ENCODE measurements around the gene AKIRIN1. TPM values are rescaled to one million over a fixed set of nuclear protein-coding genes. Genes with fewer than 3 reads are reported as not detected.

AKIRIN1 gene
- total RNA-seq, 1 donor from 2014 or later: 53.3 TPM

DNA sequence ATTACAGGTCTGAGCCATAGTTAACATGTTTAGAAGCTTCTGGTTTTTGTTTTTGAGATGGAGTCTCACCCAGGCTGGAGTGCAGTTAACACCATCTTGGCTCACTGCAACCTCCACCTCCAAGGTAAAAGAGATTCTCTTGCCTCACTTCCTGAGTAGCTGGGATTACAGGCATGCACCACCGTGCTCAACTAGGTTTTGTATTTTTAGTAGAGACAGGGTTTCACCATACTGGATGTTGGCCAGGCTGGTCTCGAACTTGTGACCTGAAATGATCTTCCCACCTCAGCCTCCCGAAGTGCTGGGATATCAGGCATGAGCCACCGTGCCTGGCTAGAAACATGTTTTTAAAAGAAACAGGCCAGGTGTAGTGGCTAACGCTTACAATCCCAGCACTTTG, 45.6 kb downstream of the AKIRIN1 start:
- TF ChIP-seq, protein P1, sequence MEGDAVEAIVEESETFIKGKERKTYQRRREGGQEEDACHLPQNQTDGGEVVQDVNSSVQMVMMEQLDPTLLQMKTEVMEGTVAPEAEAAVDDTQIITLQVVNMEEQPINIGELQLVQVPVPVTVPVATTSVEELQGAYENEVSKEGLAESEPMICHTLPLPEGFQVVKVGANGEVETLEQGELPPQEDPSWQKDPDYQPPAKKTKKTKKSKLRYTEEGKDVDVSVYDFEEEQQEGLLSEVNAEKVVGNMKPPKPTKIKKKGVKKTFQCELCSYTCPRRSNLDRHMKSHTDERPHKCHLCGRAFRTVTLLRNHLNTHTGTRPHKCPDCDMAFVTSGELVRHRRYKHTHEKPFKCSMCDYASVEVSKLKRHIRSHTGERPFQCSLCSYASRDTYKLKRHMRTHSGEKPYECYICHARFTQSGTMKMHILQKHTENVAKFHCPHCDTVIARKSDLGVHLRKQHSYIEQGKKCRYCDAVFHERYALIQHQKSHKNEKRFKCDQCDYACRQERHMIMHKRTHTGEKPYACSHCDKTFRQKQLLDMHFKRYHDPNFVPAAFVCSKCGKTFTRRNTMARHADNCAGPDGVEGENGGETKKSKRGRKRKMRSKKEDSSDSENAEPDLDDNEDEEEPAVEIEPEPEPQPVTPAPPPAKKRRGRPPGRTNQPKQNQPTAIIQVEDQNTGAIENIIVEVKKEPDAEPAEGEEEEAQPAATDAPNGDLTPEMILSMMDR (IDR thresholded peaks at IDR 0.05): no peak
- H3K36me3 Mint-ChIP-seq (ENCODE audit: low read depth): peaks cover 49% of the 10 kb centered on the region
- ChIA-PET POLR2A (no interaction called here), CTCF (no interaction called here)
- ATAC-seq (ENCODE audit: low read depth): no peak
- no peak overlapping the region for H3K4me3 Mint-ChIP-seq
- DNase-seq: no peak
- peaks cover 2% of the 10 kb centered on the region for H3K4me1 Mint-ChIP-seq
- H3K9me3 Mint-ChIP-seq: no peaks in the 10 kb centered on the region
- no peak overlapping the region for H3K27ac Mint-ChIP-seq
- intact Hi-C loops (cut with micrococcal nuclease): no loop called here
- no peaks in the 10 kb centered on the region for H3K27me3 Mint-ChIP-seq

DNA sequence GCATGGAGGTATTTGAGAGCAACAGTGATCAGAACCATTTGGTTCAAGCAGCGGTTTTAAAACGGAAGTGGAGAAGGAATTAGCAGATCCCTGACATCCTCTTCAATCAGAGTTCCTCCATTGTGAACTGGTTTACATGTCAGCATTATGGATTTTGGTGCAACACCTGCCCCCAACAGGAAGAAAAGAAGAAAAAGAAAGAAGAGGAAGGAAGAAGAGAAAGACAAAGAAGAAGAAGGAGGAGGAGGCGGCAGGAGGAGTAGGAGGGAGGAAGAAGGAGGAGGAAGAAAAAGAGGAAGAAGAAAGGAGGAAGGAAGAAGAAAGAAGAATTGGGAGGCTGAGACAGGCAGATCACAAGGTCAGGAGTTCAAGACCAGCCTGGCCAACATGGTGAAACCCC, 52.4 kb downstream of the AKIRIN1 start:
- Mint-ChIP-seq H3K4me3 (no peak overlapping the region), H3K27ac (peak overlapping the region; percentile 41), H3K27me3 (no peaks in the 10 kb centered on the region), H3K4me1 (peaks cover 23% of the 10 kb centered on the region), H3K36me3 (ENCODE audit: low read depth) (peaks cover 28% of the 10 kb centered on the region), H3K9me3 (no peaks in the 10 kb centered on the region)
- intact Hi-C loops (cut with micrococcal nuclease): no loop called here
- POLR2A ChIA-PET: no interaction called here
- ATAC-seq (ENCODE audit: low read depth) (no peak), DNase-seq (no peak)
- TF ChIP-seq, protein P1 (IDR thresholded peaks at IDR 0.05): no peak
- CTCF ChIA-PET: no interaction called here

DNA sequence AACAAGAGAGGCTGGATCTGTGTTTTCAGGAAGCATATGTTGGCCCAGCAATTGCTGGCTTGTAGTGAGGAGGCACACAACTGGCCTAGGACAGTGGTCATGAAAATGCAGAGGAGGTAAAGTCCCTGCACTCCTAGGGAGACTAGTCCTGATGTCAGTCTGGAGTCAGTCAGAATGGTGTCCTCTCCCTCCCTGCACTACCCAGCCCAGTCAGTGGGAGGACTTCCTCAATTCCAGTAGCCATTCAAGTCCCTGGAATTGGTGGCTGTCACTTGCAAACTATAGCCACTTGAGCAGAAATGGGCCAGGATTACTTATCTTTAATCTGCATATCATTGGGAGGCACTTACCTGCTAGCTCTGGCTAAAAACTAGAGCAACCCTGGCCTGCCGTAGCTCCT, 53.7 kb downstream of the AKIRIN1 start:
- POLR2A ChIA-PET: no interaction called here
- ATAC-seq (ENCODE audit: low read depth) (no peak), DNase-seq (no peak)
- intact Hi-C loops (cut with micrococcal nuclease): no loop called here
- no peak overlapping the region for H3K4me3 Mint-ChIP-seq
- peaks cover 28% of the 10 kb centered on the region for H3K36me3 Mint-ChIP-seq (ENCODE audit: low read depth)
- peaks cover 30% of the 10 kb centered on the region for H3K4me1 Mint-ChIP-seq
- TF ChIP-seq, protein P1 (IDR thresholded peaks at IDR 0.05): no peak
- no peaks in the 10 kb centered on the region for H3K27me3 Mint-ChIP-seq
- H3K9me3 Mint-ChIP-seq: no peaks in the 10 kb centered on the region
- peak overlapping the region; percentile 5 for H3K27ac Mint-ChIP-seq
- CTCF ChIA-PET: no interaction called here

DNA sequence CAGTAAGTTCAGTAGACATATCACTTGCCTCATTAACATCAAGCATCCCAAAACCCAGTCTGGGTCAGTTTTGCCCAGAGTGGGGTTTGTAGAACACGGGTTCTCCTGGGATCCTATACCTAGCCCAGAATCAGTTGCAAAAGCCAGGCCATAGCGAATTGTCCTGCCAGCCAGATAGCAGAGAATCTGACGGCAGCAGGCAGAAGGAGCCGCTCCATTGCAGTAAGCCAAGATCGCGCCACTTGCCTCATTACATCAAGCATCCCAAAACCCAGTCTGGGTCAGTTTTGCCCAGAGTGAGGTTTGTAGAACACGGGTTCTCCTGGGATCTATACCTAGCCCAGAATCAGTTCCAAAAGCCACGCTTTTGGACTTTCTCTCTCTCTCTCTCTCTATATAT, 54.2 kb downstream of the AKIRIN1 start:
- CTCF ChIA-PET: no interaction called here
- DNase-seq: no peak
- no peak overlapping the region for H3K4me3 Mint-ChIP-seq
- H3K27ac Mint-ChIP-seq: no peak overlapping the region
- no peaks in the 10 kb centered on the region for H3K9me3 Mint-ChIP-seq
- peaks cover 30% of the 10 kb centered on the region for H3K4me1 Mint-ChIP-seq
- TF ChIP-seq, protein P1 (IDR thresholded peaks at IDR 0.05): no peak
- H3K27me3 Mint-ChIP-seq: no peaks in the 10 kb centered on the region
- intact Hi-C loops (cut with micrococcal nuclease): no loop called here
- POLR2A ChIA-PET: interaction anchor here (0.6 kb wide), 1 partner anchor 370 kb away, joined by 5 read pairs; no protein-coding TSS in a partner anchor
- no peak for ATAC-seq (ENCODE audit: low read depth)
- peaks cover 28% of the 10 kb centered on the region for H3K36me3 Mint-ChIP-seq (ENCODE audit: low read depth)

DNA sequence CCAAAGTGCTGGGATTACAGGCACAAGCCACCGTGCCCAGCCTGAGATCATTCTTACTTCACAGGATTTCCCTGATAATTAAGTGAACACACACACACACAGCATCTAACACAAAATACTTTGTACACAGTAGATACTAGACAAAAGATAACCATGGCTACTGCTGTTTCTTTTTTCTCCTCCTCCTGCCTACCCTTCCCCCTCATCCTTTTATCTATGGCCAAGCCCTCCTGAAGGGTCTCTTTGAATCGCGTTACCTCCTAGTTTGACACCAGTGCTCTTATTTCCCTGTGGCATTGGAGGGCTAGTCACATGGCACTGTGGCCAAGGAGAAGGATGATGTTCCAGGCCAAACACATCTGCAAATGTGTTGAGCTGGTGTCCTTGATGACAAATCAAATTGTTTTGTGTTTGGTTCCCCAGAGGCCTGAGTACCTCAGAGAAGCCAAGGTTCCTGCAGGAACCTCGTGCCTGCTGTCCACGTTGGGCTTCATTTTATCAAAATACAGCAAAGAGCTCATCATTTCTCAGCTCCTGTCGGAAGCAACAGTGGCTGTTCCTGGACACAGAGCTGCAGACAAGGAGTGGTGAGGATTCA, 55.6 kb downstream of the AKIRIN1 start:
- POLR2A ChIA-PET: no interaction called here
- DNase-seq (no peak), ATAC-seq (ENCODE audit: low read depth) (no peak)
- Mint-ChIP-seq H3K27ac (no peak overlapping the region), H3K4me1 (peaks cover 38% of the 10 kb centered on the region), H3K4me3 (no peak overlapping the region), H3K27me3 (no peaks in the 10 kb centered on the region), H3K9me3 (no peaks in the 10 kb centered on the region), H3K36me3 (ENCODE audit: low read depth) (peaks cover 20% of the 10 kb centered on the region)
- CTCF ChIA-PET: no interaction called here
- TF ChIP-seq, protein P1 (IDR thresholded peaks at IDR 0.05): no peak
- intact Hi-C loops (cut with micrococcal nuclease): no loop called here
